Skin of body (tissue), 2 donors: ENCODE data around the gene CDH23. TPM values are rescaled to one million over a fixed set of nuclear protein-coding genes. Genes with fewer than 3 reads are reported as not detected.

Experiments used
- DNase-seq: peaks from one replicate; lab custom pipeline; 2025; lab: John Stamatoyannopoulos, UW
- total RNA-seq: library from RNA; depleted of rRNA; stranded (reverse); fragments of >200 nt; gene quantifications from one replicate; pipeline ENCODE4 v1.2.3, GENCODE V29; 2014

CDH23 gene
- total RNA-seq, 1 donor from 2014 or later = 6.3 TPM

DNA sequence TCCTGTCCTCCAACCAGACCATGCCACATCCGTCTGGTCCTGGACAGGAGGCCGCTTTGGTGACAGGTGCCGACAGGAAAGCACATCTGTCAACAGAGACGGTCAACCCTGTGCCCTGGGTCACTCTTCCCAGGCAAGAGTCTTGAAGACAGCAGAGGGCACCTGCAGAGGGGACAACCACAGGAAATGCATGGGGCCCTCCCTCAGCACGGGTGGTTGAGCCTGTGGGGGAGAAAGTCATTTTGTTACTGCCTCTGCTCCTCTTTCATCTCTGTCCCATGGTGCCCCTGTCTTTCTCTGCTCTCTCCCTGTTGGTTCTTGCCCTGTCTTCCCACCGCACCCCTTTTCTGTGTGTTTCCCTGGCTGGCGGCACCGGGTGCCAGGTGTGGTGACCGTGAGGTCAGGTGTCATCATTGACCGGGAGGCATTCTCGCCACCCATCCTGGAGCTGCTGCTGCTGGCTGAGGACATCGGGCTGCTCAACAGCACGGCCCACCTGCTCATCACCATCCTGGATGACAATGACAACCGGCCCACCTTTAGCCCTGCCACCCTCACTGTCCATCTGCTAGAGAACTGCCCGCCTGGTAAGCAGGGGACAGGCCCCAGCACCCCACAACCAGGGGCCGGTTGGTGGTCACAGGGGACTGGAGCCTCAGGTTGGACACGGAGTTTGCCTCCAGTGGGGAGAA lies 394.2 kb downstream of the CDH23 start:
- DNase-seq = no peak

GRCh38 chr10:71795248-71795647 lies 398.5 kb downstream of the CDH23 start:
- no peak for DNase-seq

DNA sequence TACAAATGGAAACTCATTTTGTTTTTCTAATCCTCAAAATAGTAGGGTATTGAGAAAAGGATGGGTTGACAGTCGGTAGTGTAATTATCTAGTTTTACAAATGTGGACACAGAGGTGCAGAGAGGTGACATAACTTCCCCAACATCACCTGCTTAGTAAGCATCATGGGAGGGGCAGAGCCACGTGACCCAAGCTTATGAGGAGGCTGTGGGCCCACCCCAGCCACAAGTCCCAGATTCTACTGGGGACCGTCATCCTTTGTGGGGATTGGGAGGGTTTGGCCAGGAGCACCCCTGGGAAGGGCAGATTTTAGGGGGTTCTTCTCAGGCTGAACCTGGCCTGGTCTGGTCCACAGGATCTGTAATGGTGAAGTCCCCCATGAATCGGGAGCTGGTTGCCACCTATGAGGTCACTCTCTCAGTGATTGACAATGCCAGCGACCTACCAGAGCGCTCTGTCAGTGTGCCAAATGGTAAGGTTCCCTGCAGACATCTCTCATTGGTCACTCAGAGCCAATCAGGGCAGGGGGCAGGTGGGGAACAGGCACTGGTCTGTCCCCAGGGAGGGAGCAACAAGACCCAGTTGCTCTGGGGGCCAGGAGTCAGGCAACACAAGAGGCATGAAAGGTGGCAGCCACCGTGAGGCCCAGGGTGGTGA lies 400.2 kb downstream of the CDH23 start:
- no peak for DNase-seq

GRCh38 chr10:71797533-71798307 lies 401.0 kb downstream of the CDH23 start:
- DNase-seq = no peak

DNA sequence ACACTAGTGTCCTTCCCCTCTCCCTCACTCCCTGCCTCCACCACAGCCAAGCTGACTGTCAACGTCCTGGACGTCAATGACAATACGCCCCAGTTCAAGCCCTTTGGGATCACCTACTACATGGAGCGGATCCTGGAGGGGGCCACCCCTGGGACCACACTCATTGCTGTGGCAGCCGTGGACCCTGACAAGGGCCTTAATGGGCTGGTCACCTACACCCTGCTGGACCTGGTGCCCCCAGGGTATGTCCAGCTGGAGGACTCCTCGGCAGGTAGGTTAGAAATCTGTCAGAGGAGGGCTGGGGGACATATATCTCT lies 401.5 kb downstream of the CDH23 start:
- DNase-seq = no peak

- no peak for DNase-seq
Measured at GRCh38 chr10:71799112-71799511, 402.4 kb downstream of the CDH23 start.

DNA sequence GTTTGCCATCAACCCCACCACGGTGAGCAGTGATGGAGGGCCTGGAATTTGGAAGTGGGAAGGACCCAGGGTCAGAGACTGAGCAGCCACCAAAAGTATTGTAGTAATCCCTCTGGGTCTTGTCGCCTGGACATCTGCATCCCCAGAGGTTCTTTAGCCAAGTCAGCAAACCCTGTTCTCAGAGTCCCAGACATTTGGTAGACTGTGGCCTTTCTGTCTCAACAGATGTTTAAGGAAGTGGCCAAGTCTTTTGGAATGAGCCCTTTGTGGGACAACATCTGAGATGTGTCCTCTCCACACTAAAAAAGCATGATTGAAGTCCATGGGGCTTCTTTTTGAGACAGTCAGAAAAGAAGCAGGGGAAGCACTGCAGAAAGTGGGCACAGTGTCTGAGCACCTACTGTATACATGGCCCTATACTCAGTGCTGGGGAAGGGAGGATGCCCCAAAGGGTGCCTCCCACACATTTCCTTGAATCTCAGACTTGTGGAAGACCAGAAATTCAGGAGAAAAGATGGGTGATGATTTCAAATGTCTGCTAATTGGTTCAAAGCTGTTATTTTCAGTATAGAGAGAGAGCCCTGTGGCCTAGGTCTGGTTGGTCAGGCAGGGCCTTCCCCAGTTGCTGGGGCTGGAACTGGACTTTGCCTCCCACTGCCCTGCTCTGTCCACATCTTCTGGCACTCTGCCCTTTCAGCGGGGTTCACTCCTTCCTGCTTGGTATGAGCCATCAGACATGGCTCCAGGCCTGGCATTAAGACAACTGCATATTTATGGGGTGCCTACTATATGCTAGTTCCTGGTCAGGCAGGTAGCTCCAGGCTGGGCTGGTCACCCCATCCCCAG lies 403.1 kb downstream of the CDH23 start:
- DNase-seq = no peak

GRCh38 chr10:71801361-71801760 lies 404.6 kb downstream of the CDH23 start:
- DNase-seq = no peak

- no peak for DNase-seq
Measured at GRCh38 chr10:71802235-71802634, 405.5 kb downstream of the CDH23 start.

- DNase-seq = no peak
Measured at GRCh38 chr10:71802715-71803488, 406.2 kb downstream of the CDH23 start.

- no peak for DNase-seq
Measured at GRCh38 chr10:71804077-71804476, 407.4 kb downstream of the CDH23 start.

DNA sequence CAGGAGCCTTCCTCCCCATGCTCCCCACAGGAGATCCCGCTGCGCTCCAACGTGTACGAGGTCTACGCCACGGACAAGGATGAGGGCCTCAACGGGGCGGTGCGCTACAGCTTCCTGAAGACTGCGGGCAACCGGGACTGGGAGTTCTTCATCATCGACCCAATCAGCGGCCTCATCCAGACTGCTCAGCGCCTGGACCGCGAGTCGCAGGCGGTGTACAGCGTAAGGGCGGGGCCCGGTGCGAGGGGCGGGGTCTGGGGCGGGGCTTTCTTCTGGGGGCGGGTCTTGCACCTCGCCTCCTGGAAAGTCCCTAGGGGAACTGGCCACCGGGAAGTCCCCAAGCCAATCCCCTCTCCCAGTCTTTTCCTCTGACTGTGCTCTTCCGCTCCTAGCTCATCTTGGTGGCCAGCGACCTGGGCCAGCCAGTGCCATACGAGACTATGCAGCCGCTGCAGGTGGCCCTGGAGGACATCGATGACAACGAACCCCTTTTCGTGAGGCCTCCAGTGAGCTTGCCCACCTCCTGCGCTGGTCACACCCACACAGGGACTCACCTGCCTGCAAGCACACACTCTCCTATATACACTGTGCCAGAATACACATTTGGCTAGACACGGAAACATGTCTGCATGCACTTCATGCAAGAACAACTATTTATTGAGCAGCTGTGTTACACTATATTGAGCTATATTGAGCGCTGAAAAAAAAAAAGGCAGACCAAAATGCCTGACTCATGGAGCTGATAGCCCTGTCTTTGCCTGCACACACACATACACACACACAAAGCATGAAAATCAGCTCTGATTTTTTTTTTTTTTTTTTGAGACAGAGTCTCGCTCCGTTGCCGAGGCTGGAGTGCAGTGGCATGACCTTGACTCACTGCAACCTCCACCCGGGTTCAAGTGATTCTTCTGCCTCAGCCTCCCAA lies 409.3 kb downstream of the CDH23 start:
- DNase-seq = no peak

DNA sequence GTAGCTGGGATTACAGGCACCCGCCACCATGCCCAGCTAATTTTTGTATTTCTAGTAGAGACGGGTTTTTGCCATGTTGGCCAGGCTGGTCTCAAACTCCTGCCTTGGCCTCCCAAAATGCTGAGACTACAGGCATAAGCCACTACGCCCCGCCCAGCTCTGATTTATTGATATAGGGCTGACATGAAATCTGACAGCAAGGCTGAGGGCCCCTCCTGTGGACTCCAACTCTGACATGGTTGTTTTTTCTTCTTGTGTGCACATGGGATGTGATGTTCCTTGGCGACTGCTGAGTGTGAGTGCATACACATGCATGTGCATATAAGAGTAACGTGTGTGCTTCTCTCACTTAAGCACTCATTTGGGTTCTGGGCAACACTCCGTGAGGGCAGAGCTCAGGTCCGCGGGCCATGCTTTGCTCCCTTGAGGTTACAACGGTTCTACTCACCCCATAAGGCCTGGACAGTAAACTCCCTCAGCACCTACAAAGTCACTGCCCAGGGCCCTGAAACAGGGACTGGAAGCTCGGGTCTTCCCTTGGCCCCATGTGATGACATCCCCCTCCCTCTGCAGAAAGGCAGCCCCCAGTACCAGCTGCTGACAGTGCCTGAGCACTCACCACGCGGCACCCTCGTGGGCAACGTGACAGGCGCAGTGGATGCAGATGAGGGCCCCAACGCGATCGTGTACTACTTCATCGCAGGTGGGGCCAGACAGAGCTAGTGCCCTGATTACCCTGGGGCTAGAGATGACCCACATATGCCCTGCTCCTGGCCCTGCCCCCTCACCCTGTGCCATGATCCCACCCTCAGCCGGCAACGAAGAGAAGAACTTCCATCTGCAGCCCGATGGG lies 410.2 kb downstream of the CDH23 start:
- no peak for DNase-seq

- no peak for DNase-seq
Measured at GRCh38 chr10:71807557-71808510, 411.1 kb downstream of the CDH23 start.

DNA sequence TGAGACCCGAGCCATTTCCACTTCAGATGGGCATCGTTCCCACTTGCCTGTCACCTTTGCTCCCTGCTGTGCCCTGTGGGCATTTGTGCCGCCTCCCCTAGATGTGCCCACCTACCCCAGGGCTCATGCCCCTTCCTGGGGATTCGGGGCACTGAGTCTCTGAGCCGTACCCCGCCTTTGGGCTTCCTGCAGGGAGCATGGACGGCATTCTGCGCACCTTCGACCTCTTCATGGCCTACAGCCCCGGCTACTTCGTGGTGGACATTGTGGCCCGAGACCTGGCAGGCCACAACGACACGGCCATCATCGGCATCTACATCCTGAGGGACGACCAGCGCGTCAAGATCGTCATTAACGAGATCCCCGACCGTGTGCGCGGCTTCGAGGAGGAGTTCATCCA lies 412.9 kb downstream of the CDH23 start:
- DNase-seq = no peak

DNA sequence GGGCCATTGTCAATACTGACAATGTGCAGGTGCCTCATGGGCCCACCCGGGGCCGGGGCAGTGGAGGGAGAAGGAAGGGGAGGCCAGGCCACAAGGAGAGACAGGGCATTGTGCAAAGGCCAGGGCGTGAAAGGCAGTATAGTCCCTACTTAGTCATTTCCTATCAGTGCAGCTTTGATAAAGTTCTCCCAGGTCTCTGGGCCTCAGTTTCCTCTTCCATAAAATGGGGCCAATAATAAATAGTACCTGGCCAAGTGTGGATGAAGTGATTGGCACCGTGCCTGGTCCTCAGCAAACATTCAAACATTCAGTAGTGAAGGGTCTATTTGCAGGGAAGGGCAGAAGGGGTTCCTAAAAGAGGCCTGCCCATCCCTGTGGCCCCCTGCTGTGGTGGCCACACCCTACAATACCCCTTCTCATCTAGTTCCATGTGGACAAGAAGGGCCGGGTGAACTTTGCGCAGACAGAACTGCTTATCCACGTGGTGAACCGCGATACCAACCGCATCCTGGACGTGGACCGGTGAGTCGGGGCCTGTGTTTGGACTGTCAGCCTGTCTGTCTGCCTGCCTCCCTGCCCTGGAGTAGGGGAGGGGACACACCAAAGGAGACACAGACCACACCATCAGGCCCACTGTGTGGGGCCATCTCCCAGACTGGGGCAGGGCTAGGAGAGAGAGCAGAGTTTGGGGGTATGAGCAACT lies 413.5 kb downstream of the CDH23 start:
- no peak for DNase-seq

- DNase-seq = no peak
Measured at GRCh38 chr10:71811351-71811750, 414.6 kb downstream of the CDH23 start.
